HG02678 (cell line): ENCODE results near the gene CCNDBP1.

Experiments used
- ATAC-seq: cut with Tn5 transposase; IDR thresholded peaks from one replicate; pipeline ENCODE4 v1.9.1; 2021; ENCODE audit warnings: mild to moderate bottlenecking, moderate library complexity; ENCODE audit not compliant: unreplicated experiment

CCNDBP1 gene

DNA sequence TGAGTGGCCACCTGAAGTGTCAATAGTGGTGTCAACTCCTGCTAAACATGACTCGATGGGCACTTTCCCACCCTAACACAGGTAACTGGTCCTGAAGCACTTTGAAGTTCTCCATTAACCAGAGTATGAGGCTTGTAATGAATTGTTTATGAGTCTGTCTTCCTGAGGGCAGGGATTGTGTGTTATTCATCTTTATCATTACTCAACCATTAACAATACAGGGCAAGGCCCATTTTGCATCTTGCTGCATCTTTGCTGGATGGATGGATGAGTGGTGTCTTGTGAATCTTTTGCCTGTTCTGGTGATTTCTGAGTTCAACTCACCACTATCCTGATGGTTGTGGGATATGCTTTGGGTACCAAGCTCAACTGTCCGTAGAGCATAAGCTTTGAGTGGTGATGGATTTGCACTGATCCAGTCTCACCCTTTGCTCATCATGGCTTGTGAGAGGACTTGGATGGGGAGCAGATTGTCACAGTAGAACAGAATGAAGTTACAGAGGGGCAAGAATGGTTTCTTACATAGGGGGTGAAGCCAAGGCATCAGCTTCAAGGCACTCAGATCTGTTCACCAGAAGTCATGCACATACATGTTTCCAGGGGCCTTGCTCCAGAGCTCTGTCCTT lies 57.9 kb downstream of the CCNDBP1 start:
- ATAC-seq: no peak

DNA sequence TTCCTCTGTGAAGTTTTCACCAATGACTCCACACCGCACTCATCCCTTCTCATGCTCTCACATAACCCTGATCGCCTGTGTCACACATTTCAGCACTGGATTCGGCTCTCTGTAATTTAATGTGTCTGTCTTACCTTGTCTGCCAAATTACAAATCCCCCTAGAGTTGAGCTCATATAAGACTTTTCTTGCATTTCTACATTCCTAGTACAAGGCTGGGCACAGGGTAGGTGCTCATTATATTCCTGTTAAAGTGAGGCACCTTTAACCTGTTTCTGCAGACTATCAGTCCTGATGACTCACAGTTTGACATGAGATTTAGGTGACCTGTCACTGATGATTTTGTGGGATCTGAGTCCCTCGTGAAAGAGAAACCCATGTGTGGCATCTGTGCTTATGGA lies 58.9 kb downstream of the CCNDBP1 start:
- ATAC-seq: no peak

DNA sequence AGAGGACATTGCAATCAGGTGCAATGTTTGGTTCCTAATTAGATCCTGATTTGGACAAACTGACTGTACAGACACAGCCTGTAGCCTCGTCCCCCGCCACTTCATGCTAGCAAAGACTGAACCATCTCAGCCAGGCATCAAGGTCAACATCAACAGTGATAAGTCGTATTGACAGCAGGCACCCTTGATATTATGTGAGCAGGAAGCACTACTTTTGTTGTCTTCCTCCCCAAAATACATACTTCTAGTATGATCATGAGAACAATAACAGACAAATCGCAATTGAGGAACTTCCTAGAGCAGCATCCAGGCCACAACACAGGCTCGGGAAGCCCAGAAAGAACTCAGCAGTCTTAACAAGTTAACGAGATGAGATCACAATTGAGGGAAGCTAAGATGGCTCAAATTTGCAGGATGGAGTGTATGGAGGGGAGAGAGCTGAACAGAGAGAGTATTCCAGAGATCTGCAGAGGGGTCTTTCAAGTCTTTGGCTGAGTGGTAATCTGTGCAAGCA lies 61.1 kb downstream of the CCNDBP1 start:
- ATAC-seq: no peak
